ENCODE measurements around the gene MAP6D1. TPM values are rescaled to one million over a fixed set of nuclear protein-coding genes. Genes with fewer than 3 reads are reported as not detected.

The MAP6D1 gene
- total and polyA plus RNA-seq, 2 donors (not counting 1 experiment from before 2014, with no cell fraction given) = 0.46 to 4.2 TPM

DNA sequence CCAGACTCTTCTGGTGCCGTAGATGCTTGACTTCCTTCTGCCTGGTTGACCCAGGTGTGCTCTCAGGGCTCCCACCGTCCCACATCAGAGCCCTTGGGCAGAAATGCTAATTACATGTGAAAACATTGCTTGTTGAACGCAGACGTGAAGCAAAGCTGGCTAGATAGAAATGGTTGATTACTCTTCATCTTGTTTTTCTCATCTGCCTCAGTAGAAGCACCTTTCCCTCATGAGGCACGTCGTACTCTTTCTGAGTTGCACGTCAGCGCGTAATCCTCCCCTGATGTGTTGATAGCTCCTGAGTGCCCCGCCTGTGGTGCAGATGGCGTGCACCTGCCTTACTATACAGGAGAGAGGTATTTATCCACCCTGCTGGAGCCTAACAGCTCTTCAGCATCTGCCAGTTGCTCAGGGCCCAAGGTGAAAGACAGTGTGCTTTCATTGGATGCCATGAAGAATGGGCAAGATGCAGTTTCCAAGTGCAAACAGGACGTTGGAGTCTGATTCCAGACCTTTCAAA is 18.1 kb downstream of the MAP6D1 start:
- peaks cover 5 to 71% of the 10 kb centered on the region in 2 experiments for H3K36me3 ChIP-seq (replicated peaks in 1 of 2; ENCODE audit: control extremely low read depth in 1 of 2, control insufficient read depth in 1 of 2, extremely low read depth in 1 of 2, insufficient read depth in 2 of 2, low read length in 1 of 2)
- no peaks in the 10 kb centered on the region for H3K27me3 ChIP-seq (replicated peaks in 1 of 4; ENCODE audit: control extremely low read depth in 1 of 4, control insufficient read depth in 3 of 4, insufficient read depth in 4 of 4, low read length in 3 of 4)
- H3K9ac ChIP-seq (ENCODE audit: low read length) = no peak overlapping the region
- H2AFZ ChIP-seq (ENCODE audit: insufficient read depth, low read depth, low read length, poor library complexity, severe bottlenecking) = no peak overlapping the region
- CTCF ChIA-PET = no interaction called here
- no peak overlapping the region for H3K27ac ChIP-seq (ENCODE audit: low read length in 2 of 2)
- H3K4me1 ChIP-seq (ENCODE audit: control insufficient read depth in 2 of 2, insufficient read depth in 2 of 2, low read length in 2 of 2) = no peaks in the 10 kb centered on the region
- TF ChIP-seq, protein P1, sequence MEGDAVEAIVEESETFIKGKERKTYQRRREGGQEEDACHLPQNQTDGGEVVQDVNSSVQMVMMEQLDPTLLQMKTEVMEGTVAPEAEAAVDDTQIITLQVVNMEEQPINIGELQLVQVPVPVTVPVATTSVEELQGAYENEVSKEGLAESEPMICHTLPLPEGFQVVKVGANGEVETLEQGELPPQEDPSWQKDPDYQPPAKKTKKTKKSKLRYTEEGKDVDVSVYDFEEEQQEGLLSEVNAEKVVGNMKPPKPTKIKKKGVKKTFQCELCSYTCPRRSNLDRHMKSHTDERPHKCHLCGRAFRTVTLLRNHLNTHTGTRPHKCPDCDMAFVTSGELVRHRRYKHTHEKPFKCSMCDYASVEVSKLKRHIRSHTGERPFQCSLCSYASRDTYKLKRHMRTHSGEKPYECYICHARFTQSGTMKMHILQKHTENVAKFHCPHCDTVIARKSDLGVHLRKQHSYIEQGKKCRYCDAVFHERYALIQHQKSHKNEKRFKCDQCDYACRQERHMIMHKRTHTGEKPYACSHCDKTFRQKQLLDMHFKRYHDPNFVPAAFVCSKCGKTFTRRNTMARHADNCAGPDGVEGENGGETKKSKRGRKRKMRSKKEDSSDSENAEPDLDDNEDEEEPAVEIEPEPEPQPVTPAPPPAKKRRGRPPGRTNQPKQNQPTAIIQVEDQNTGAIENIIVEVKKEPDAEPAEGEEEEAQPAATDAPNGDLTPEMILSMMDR (IDR thresholded peaks at IDR 0.05) = no peak
- TF ChIP-seq EZH2 (IDR thresholded peaks at IDR 0.05; ENCODE audit: borderline replicate concordance, insufficient read depth, low read depth, low read length, poor library complexity, severe bottlenecking) = no peak
- no peaks in the 10 kb centered on the region for H3K27me3 Mint-ChIP-seq
- H3K27ac Mint-ChIP-seq = no peak overlapping the region
- no peaks in the 10 kb centered on the region for H3K79me2 ChIP-seq (ENCODE audit: control insufficient read depth, insufficient read depth, low read length)
- no peaks in the 10 kb centered on the region for H3K9me3 ChIP-seq (ENCODE audit: control extremely low read depth in 1 of 3, control insufficient read depth in 2 of 3, insufficient read depth in 1 of 3, low read length in 2 of 3)
- H3K4me3 Mint-ChIP-seq = no peak overlapping the region
- ATAC-seq (ENCODE audit: low read depth) (no peak), DNase-seq (no peak)
- no peak overlapping the region for H3K4me3 ChIP-seq (ENCODE audit: control extremely low read depth in 1 of 5, extremely low read depth in 1 of 5, insufficient read depth in 1 of 5, low read depth in 2 of 5, low read length in 4 of 5)
- intact Hi-C loops (cut with micrococcal nuclease) = no loop called here
- H4K20me1 ChIP-seq (ENCODE audit: control insufficient read depth, insufficient read depth, low read length, poor library complexity, severe bottlenecking) = no peaks in the 10 kb centered on the region
- no peaks in the 10 kb centered on the region for H3K9me3 Mint-ChIP-seq (ENCODE audit: insufficient read depth)
- POLR2A ChIA-PET = no interaction called here
- H3K4me1 Mint-ChIP-seq = no peaks in the 10 kb centered on the region
- H3K4me2 ChIP-seq (replicated peaks; ENCODE audit: low read depth, low read length, poor library complexity, severe bottlenecking) = no peak overlapping the region
- 97% methylated on average over 3 of the region's 12 CpGs for WGBS (ENCODE audit: insufficient coverage)

DNA sequence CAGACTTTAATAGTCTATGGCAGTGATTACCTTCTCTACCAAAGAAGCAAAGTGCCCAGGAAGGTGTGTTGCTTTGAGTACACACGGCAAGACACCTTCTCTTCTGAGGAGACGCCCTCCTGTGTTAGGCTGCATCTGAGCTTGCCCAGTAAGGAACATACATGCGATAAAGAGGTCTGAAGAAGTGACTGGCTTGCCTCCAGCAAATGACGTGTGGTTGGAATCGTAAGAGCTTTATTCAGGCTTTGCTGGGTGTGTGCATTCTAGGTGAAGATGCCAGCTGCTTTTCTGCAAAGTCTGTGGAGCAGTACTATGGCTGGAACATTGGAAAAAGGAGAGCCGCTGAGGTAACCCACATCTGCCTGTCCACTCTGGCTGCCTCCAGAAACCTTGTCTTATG is 22.4 kb downstream of the MAP6D1 start:
- no peak overlapping the region for H3K9ac ChIP-seq (ENCODE audit: low read length)
- Mint-ChIP-seq H3K9me3 (ENCODE audit: insufficient read depth) (no peaks in the 10 kb centered on the region), H3K4me3 (no peak overlapping the region), H3K27me3 (no peaks in the 10 kb centered on the region), H3K27ac (no peak overlapping the region), H3K4me1 (no peaks in the 10 kb centered on the region)
- H3K9me3 ChIP-seq (ENCODE audit: control extremely low read depth in 1 of 3, control insufficient read depth in 2 of 3, insufficient read depth in 1 of 3, low read length in 2 of 3) = no peaks in the 10 kb centered on the region
- 98% methylated on average over 6 of the region's 6 CpGs for WGBS (ENCODE audit: insufficient coverage)
- peaks cover 1 to 70% of the 10 kb centered on the region in 2 experiments for H3K36me3 ChIP-seq (replicated peaks in 1 of 2; ENCODE audit: control extremely low read depth in 1 of 2, control insufficient read depth in 1 of 2, extremely low read depth in 1 of 2, insufficient read depth in 2 of 2, low read length in 1 of 2)
- H3K27me3 ChIP-seq (replicated peaks in 1 of 4; ENCODE audit: control extremely low read depth in 1 of 4, control insufficient read depth in 3 of 4, insufficient read depth in 4 of 4, low read length in 3 of 4) = no peaks in the 10 kb centered on the region
- H3K79me2 ChIP-seq (ENCODE audit: control insufficient read depth, insufficient read depth, low read length) = no peaks in the 10 kb centered on the region
- H3K4me2 ChIP-seq (replicated peaks; ENCODE audit: low read depth, low read length, poor library complexity, severe bottlenecking) = no peak overlapping the region
- no peak for DNase-seq
- no peak overlapping the region for H2AFZ ChIP-seq (ENCODE audit: insufficient read depth, low read depth, low read length, poor library complexity, severe bottlenecking)
- no peaks in the 10 kb centered on the region for H4K20me1 ChIP-seq (ENCODE audit: control insufficient read depth, insufficient read depth, low read length, poor library complexity, severe bottlenecking)
- no peaks in the 10 kb centered on the region for H3K4me1 ChIP-seq (ENCODE audit: control insufficient read depth in 2 of 2, insufficient read depth in 2 of 2, low read length in 2 of 2)
- CTCF ChIA-PET = no interaction called here
- no peak for TF ChIP-seq EZH2 (IDR thresholded peaks at IDR 0.05; ENCODE audit: borderline replicate concordance, insufficient read depth, low read depth, low read length, poor library complexity, severe bottlenecking)
- TF ChIP-seq, protein P1 (IDR thresholded peaks at IDR 0.05) = no peak
- intact Hi-C loops (cut with micrococcal nuclease) = no loop called here
- ATAC-seq (ENCODE audit: low read depth) = no peak
- no peak overlapping the region for H3K4me3 ChIP-seq (ENCODE audit: control extremely low read depth in 1 of 5, extremely low read depth in 1 of 5, insufficient read depth in 1 of 5, low read depth in 2 of 5, low read length in 4 of 5)
- POLR2A ChIA-PET = no interaction called here
- H3K27ac ChIP-seq (ENCODE audit: low read length in 2 of 2) = no peak overlapping the region
